ENCODE measurements around the gene DES. TPM values are rescaled to one million over a fixed set of nuclear protein-coding genes. Genes with fewer than 3 reads are reported as not detected.

Gene DES
- total RNA-seq, 1 donor from 2014 or later: not detected

- POLR2A ChIA-PET: no interaction called here
- peaks cover 2% of the 10 kb centered on the region for H3K4me1 Mint-ChIP-seq
- no peak overlapping the region for H3K27ac Mint-ChIP-seq
- no peaks in the 10 kb centered on the region for H3K9me3 Mint-ChIP-seq
- no peak overlapping the region for H3K4me3 Mint-ChIP-seq
- CTCF ChIA-PET: no interaction called here
- peaks cover 21% of the 10 kb centered on the region for H3K27me3 Mint-ChIP-seq
- intact Hi-C loops (cut with micrococcal nuclease): no loop called here
- no peaks in the 10 kb centered on the region for H3K36me3 Mint-ChIP-seq (ENCODE audit: low read depth)
- ATAC-seq (ENCODE audit: low read depth): no peak
- no peak for TF ChIP-seq CTCF (IDR thresholded peaks at IDR 0.05)
- no peak for DNase-seq
Observed at GRCh38 chr2:219471476-219472371, 53.5 kb downstream of the DES start.

GRCh38 chr2:219472629-219473187, 54.5 kb downstream of the DES start:
- ChIA-PET POLR2A (no interaction called here), CTCF (interaction anchor here (0.8 kb wide), 1 partner anchor 57 kb away, joined by 3 read pairs; no protein-coding TSS in a partner anchor)
- no peak overlapping the region for H3K4me3 Mint-ChIP-seq
- intact Hi-C loops (cut with micrococcal nuclease): no loop called here
- no peak overlapping the region for H3K27ac Mint-ChIP-seq
- DNase-seq: no peak
- no peaks in the 10 kb centered on the region for H3K9me3 Mint-ChIP-seq
- TF ChIP-seq CTCF (IDR thresholded peaks at IDR 0.05): no peak
- peaks cover 26% of the 10 kb centered on the region for H3K27me3 Mint-ChIP-seq
- no peaks in the 10 kb centered on the region for H3K36me3 Mint-ChIP-seq (ENCODE audit: low read depth)
- peaks cover 2% of the 10 kb centered on the region for H3K4me1 Mint-ChIP-seq
- ATAC-seq (ENCODE audit: low read depth): no peak

GRCh38 chr2:219473511-219473910, 55.3 kb downstream of the DES start:
- POLR2A ChIA-PET: no interaction called here
- Mint-ChIP-seq H3K4me1 (peaks cover 2% of the 10 kb centered on the region), H3K9me3 (no peaks in the 10 kb centered on the region), H3K27me3 (peaks cover 26% of the 10 kb centered on the region), H3K4me3 (no peak overlapping the region), H3K27ac (no peak overlapping the region), H3K36me3 (ENCODE audit: low read depth) (no peaks in the 10 kb centered on the region)
- ATAC-seq (ENCODE audit: low read depth) (no peak), DNase-seq (no peak)
- no peak for TF ChIP-seq CTCF (IDR thresholded peaks at IDR 0.05)
- CTCF ChIA-PET: no interaction called here
- intact Hi-C loops (cut with micrococcal nuclease): no loop called here

GRCh38 chr2:219474285-219475060, 56.3 kb downstream of the DES start:
- Mint-ChIP-seq H3K9me3 (no peaks in the 10 kb centered on the region), H3K27me3 (peaks cover 29% of the 10 kb centered on the region), H3K4me1 (peaks cover 2% of the 10 kb centered on the region), H3K27ac (no peak overlapping the region), H3K36me3 (ENCODE audit: low read depth) (no peaks in the 10 kb centered on the region), H3K4me3 (no peak overlapping the region)
- no peak for TF ChIP-seq CTCF (IDR thresholded peaks at IDR 0.05)
- DNase-seq (no peak), ATAC-seq (ENCODE audit: low read depth) (no peak)
- intact Hi-C loops (cut with micrococcal nuclease): no loop called here
- ChIA-PET POLR2A (no interaction called here), CTCF (interaction anchor here (3.0 kb wide), 1 partner anchor 56 kb away, joined by 9 read pairs; no protein-coding TSS in a partner anchor)

- H3K27ac Mint-ChIP-seq: no peak overlapping the region
- H3K36me3 Mint-ChIP-seq (ENCODE audit: low read depth): no peaks in the 10 kb centered on the region
- POLR2A ChIA-PET: no interaction called here
- H3K4me3 Mint-ChIP-seq: no peak overlapping the region
- peaks cover 2% of the 10 kb centered on the region for H3K4me1 Mint-ChIP-seq
- no peak for TF ChIP-seq CTCF (IDR thresholded peaks at IDR 0.05)
- CTCF ChIA-PET: interaction anchor here (3.0 kb wide), 1 partner anchor 55 kb away, joined by 9 read pairs; no protein-coding TSS in a partner anchor
- DNase-seq (no peak), ATAC-seq (ENCODE audit: low read depth) (no peak)
- H3K9me3 Mint-ChIP-seq: no peaks in the 10 kb centered on the region
- H3K27me3 Mint-ChIP-seq: peaks cover 32% of the 10 kb centered on the region
- intact Hi-C loops (cut with micrococcal nuclease): no loop called here
Observed at GRCh38 chr2:219475278-219475677, 57.1 kb downstream of the DES start.
